Activated naive CD8-positive, alpha-beta T cell treated with anti-CD3 and anti-CD28 coated beads for 36 hours (primary cell): ENCODE data around the gene USP9X. TPM values are rescaled to one million over a fixed set of nuclear protein-coding genes. Genes with fewer than 3 reads are reported as not detected.
"Not testable (repeated sequence)": the region's sequence is repeated elsewhere in the genome, so short reads cannot be mapped to it uniquely, and the experiment has no call there.

Experiments
- DNase-seq: peaks from one replicate; pipeline ENCODE4 v3.0.0; 2021
- H3K27ac Mint-ChIP-seq: one replicate; pipeline ENCODE4 v1.8.0; 2022; ENCODE audit warnings: mild to moderate bottlenecking, moderate library complexity, mixed read lengths
- H3K27me3 Mint-ChIP-seq: one replicate; pipeline ENCODE4 v1.8.0; 2022; ENCODE audit warnings: mild to moderate bottlenecking, mixed read lengths
- H3K36me3 Mint-ChIP-seq: one replicate; pipeline ENCODE4 v1.8.0; 2021; ENCODE audit warnings: mild to moderate bottlenecking, mixed read lengths
- H3K4me1 Mint-ChIP-seq: one replicate; pipeline ENCODE4 v1.8.0; 2021; ENCODE audit warnings: mixed read lengths
- H3K4me3 Mint-ChIP-seq: one replicate; pipeline ENCODE4 v1.8.0; 2022; ENCODE audit warnings: mild to moderate bottlenecking, moderate library complexity, mixed read lengths
- H3K9me3 Mint-ChIP-seq: one replicate; pipeline ENCODE4 v1.8.0; 2022; ENCODE audit warnings: mixed read lengths
- total RNA-seq, 2 experiments: library from RNA; stranded (reverse); gene quantifications; one replicate each; pipeline ENCODE4 v1.2.3, GENCODE V29; 2021

USP9X gene
- total RNA-seq, 2 experiments from 2014 or later: 53.8 to 54.5 TPM

- Mint-ChIP-seq H3K9me3 (no peaks in the 10 kb centered on the region), H3K4me1 (peaks cover 41% of the 10 kb centered on the region), H3K27me3 (no peaks in the 10 kb centered on the region), H3K36me3 (peaks cover 20% of the 10 kb centered on the region), H3K4me3 (no peak overlapping the region), H3K27ac (no peak overlapping the region)
- DNase-seq: no peak
These were observed 12.1 kb downstream of the USP9X start for GRCh38 chrX:41097326-41097725.

GRCh38 chrX:41100200-41100599 is 15.0 kb downstream of the USP9X start:
- Mint-ChIP-seq H3K4me3 (no peak overlapping the region), H3K27me3 (no peaks in the 10 kb centered on the region), H3K4me1 (peaks cover 37% of the 10 kb centered on the region), H3K9me3 (no peaks in the 10 kb centered on the region), H3K27ac (no peak overlapping the region), H3K36me3 (peaks cover 15% of the 10 kb centered on the region)
- no peak for DNase-seq

GRCh38 chrX:41100819-41101218 is 15.6 kb downstream of the USP9X start:
- Mint-ChIP-seq H3K9me3 (no peaks in the 10 kb centered on the region), H3K4me1 (peaks cover 34% of the 10 kb centered on the region)

GRCh38 chrX:41105005-41105404 is 19.8 kb downstream of the USP9X start:
- H3K27me3 Mint-ChIP-seq: no peaks in the 10 kb centered on the region
- no peak overlapping the region for H3K4me3 Mint-ChIP-seq
- no peak overlapping the region for H3K27ac Mint-ChIP-seq
- no peak for DNase-seq
- peaks cover 40% of the 10 kb centered on the region for H3K4me1 Mint-ChIP-seq
- peaks cover 17% of the 10 kb centered on the region for H3K36me3 Mint-ChIP-seq
- H3K9me3 Mint-ChIP-seq: peaks cover 6% of the 10 kb centered on the region

More at GRCh38 chrX:41100819-41101218, 15.6 kb downstream of the USP9X start:
- no peaks in the 10 kb centered on the region for H3K27me3 Mint-ChIP-seq
- H3K4me3 Mint-ChIP-seq: no peak overlapping the region
- peaks cover 14% of the 10 kb centered on the region for H3K36me3 Mint-ChIP-seq
- DNase-seq: no peak
- no peak overlapping the region for H3K27ac Mint-ChIP-seq

GRCh38 chrX:41106257-41106656 is 21.0 kb downstream of the USP9X start:
- Mint-ChIP-seq H3K36me3 (peaks cover 17% of the 10 kb centered on the region), H3K4me1 (peaks cover 49% of the 10 kb centered on the region)
- not testable (repeated sequence) for DNase-seq, H3K9me3 Mint-ChIP-seq, H3K27me3 Mint-ChIP-seq, H3K27ac Mint-ChIP-seq, H3K4me3 Mint-ChIP-seq

- no peaks in the 10 kb centered on the region for H3K27me3 Mint-ChIP-seq
- peaks cover 14% of the 10 kb centered on the region for H3K36me3 Mint-ChIP-seq
- H3K4me1 Mint-ChIP-seq: peaks cover 54% of the 10 kb centered on the region
- peaks cover 6% of the 10 kb centered on the region for H3K9me3 Mint-ChIP-seq
- H3K27ac Mint-ChIP-seq: peak overlapping the region; percentile 66
- H3K4me3 Mint-ChIP-seq: no peak overlapping the region
- DNase-seq: no peak
These were observed 22.8 kb downstream of the USP9X start for GRCh38 chrX:41108007-41108406.

- DNase-seq: no peak
- Mint-ChIP-seq H3K4me3 (no peak overlapping the region), H3K4me1 (peaks cover 54% of the 10 kb centered on the region), H3K27ac (peak overlapping the region; percentile 66), H3K27me3 (no peaks in the 10 kb centered on the region), H3K36me3 (peaks cover 14% of the 10 kb centered on the region), H3K9me3 (peaks cover 6% of the 10 kb centered on the region)
These were observed 23.4 kb downstream of the USP9X start for GRCh38 chrX:41108463-41109205.

GRCh38 chrX:41110801-41111625 is 25.8 kb downstream of the USP9X start:
- Mint-ChIP-seq H3K4me3 (no peak overlapping the region), H3K36me3 (peaks cover 13% of the 10 kb centered on the region), H3K27me3 (no peaks in the 10 kb centered on the region), H3K27ac (peak overlapping the region; percentile 25), H3K9me3 (peaks cover 6% of the 10 kb centered on the region), H3K4me1 (peaks cover 50% of the 10 kb centered on the region)
- no peak for DNase-seq

GRCh38 chrX:41115104-41115425 is 29.8 kb downstream of the USP9X start:
- not testable (repeated sequence) for H3K27me3 Mint-ChIP-seq, DNase-seq, H3K9me3 Mint-ChIP-seq, H3K4me3 Mint-ChIP-seq
- H3K27ac Mint-ChIP-seq: peak overlapping the region; percentile 71
- peaks cover 11% of the 10 kb centered on the region for H3K36me3 Mint-ChIP-seq
- peaks cover 53% of the 10 kb centered on the region for H3K4me1 Mint-ChIP-seq

- H3K36me3 Mint-ChIP-seq: peaks cover 14% of the 10 kb centered on the region
- H3K4me3 Mint-ChIP-seq: peak overlapping the region; percentile 51
- no peaks in the 10 kb centered on the region for H3K9me3 Mint-ChIP-seq
- no peaks in the 10 kb centered on the region for H3K27me3 Mint-ChIP-seq
- peak overlapping the region; percentile 85 for H3K27ac Mint-ChIP-seq
- H3K4me1 Mint-ChIP-seq: peaks cover 51% of the 10 kb centered on the region
- DNase-seq: no peak
These were observed 31.7 kb downstream of the USP9X start for GRCh38 chrX:41116948-41117347.

- peak overlapping the region; percentile 89 for H3K27ac Mint-ChIP-seq
These were observed 32.9 kb downstream of the USP9X start for GRCh38 chrX:41118156-41118555.

GRCh38 chrX:41119803-41120202 is 34.6 kb downstream of the USP9X start:
- Mint-ChIP-seq H3K27ac (peak overlapping the region; percentile 89), H3K36me3 (peaks cover 16% of the 10 kb centered on the region), H3K27me3 (no peaks in the 10 kb centered on the region), H3K4me3 (no peak overlapping the region), H3K4me1 (peaks cover 57% of the 10 kb centered on the region), H3K9me3 (no peaks in the 10 kb centered on the region)
- no peak for DNase-seq

More at GRCh38 chrX:41118156-41118555, 32.9 kb downstream of the USP9X start:
- H3K27me3 Mint-ChIP-seq: no peaks in the 10 kb centered on the region
- H3K9me3 Mint-ChIP-seq: no peaks in the 10 kb centered on the region
- peak; percentile 50 for DNase-seq
- H3K4me1 Mint-ChIP-seq: peaks cover 56% of the 10 kb centered on the region
- peaks cover 14% of the 10 kb centered on the region for H3K36me3 Mint-ChIP-seq
- peak overlapping the region; percentile 40 for H3K4me3 Mint-ChIP-seq

- Mint-ChIP-seq H3K9me3 (no peaks in the 10 kb centered on the region), H3K4me3 (no peak overlapping the region), H3K36me3 (peaks cover 19% of the 10 kb centered on the region), H3K27ac (peak overlapping the region; percentile 81), H3K27me3 (no peaks in the 10 kb centered on the region), H3K4me1 (peaks cover 55% of the 10 kb centered on the region)
- no peak for DNase-seq
These were observed 36.5 kb downstream of the USP9X start for GRCh38 chrX:41121766-41122165.

- Mint-ChIP-seq H3K27ac (peak overlapping the region; percentile 81), H3K27me3 (no peaks in the 10 kb centered on the region), H3K4me1 (peaks cover 52% of the 10 kb centered on the region), H3K36me3 (peaks cover 19% of the 10 kb centered on the region), H3K9me3 (no peaks in the 10 kb centered on the region), H3K4me3 (peak overlapping the region; percentile 25)
- no peak for DNase-seq
These were observed 37.5 kb downstream of the USP9X start for GRCh38 chrX:41122664-41123257.

- no peak for DNase-seq
- no peak overlapping the region for H3K27ac Mint-ChIP-seq
- H3K36me3 Mint-ChIP-seq: peaks cover 13% of the 10 kb centered on the region
- peaks cover 29% of the 10 kb centered on the region for H3K4me1 Mint-ChIP-seq
- H3K27me3 Mint-ChIP-seq: no peaks in the 10 kb centered on the region
- H3K9me3 Mint-ChIP-seq: no peaks in the 10 kb centered on the region
- no peak overlapping the region for H3K4me3 Mint-ChIP-seq
These were observed 42.4 kb downstream of the USP9X start for GRCh38 chrX:41127477-41128192.
